Measurements from ENCODE around the gene DDO. TPM values are rescaled to one million over a fixed set of nuclear protein-coding genes. Genes with fewer than 3 reads are reported as not detected.

DDO gene
- total and polyA plus RNA-seq, 2 donors (not counting 3 experiments of a cell fraction or from before 2014, with no cell fraction given) = not detected

DNA sequence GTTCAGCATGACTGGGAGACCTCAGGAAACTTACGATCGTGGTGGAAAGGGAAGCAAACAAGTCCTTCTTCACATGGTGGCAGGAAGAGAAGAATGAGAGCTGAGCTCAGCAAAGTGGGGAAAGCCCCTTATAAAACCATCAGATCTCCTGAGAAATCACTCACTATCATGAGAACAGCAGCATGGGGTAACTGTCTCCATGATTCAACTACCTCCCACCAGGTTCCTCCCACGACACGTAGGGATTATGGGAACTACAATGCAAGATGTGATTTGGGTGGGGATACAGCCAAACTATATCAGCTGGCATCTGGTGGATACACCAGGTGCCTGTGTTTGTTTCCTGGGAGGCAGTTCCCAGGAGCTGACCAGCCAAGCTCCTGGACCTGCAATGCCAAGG lies 4.9 kb downstream of the DDO start:
- H2AFZ ChIP-seq (ENCODE audit: low read depth, low read length) = no peak overlapping the region
- no peaks in the 10 kb centered on the region for H3K79me2 ChIP-seq (ENCODE audit: control insufficient read depth, insufficient read depth, low read length)
- ChIA-PET CTCF (no interaction called here), POLR2A (no interaction called here)
- H3K4me2 ChIP-seq (ENCODE audit: insufficient read depth, low read length) = no peak overlapping the region
- BruUV-seq (replicated peaks) = no TSS peak
- no peaks in the 10 kb centered on the region for H4K20me1 ChIP-seq (replicated peaks; ENCODE audit: control insufficient read depth, extremely low read depth, insufficient read depth, low read length)
- intact Hi-C loops (cut with micrococcal nuclease) (no loop called here), dilution Hi-C loops (cut with MboI; ENCODE audit: extremely low pct_ligation_motif_present, low sequenced_read_pairs) (no loop called here)
- peaks cover 5 to 11% of the 10 kb centered on the region in 2 experiments for H3K27me3 ChIP-seq (ENCODE audit: control insufficient read depth in 2 of 2, insufficient read depth in 2 of 2, low read length in 2 of 2)
- no peak for DNase-seq (ENCODE audit: low read depth, low spot score)
- no peak for FAIRE-seq
- TF ChIP-seq, protein P1, sequence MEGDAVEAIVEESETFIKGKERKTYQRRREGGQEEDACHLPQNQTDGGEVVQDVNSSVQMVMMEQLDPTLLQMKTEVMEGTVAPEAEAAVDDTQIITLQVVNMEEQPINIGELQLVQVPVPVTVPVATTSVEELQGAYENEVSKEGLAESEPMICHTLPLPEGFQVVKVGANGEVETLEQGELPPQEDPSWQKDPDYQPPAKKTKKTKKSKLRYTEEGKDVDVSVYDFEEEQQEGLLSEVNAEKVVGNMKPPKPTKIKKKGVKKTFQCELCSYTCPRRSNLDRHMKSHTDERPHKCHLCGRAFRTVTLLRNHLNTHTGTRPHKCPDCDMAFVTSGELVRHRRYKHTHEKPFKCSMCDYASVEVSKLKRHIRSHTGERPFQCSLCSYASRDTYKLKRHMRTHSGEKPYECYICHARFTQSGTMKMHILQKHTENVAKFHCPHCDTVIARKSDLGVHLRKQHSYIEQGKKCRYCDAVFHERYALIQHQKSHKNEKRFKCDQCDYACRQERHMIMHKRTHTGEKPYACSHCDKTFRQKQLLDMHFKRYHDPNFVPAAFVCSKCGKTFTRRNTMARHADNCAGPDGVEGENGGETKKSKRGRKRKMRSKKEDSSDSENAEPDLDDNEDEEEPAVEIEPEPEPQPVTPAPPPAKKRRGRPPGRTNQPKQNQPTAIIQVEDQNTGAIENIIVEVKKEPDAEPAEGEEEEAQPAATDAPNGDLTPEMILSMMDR (IDR thresholded peaks at IDR 0.05; ENCODE audit: extremely low read depth in 1 of 2, insufficient read depth in 1 of 2, low read depth in 1 of 2, low read length in 2 of 2) = no peak
- TF ChIP-seq GATA2 (IDR thresholded peaks at IDR 0.05; ENCODE audit: insufficient read depth, insufficient read length, low read depth, low read length) (no peak), MYC (IDR thresholded peaks at IDR 0.05; ENCODE audit: low read depth, low read length) (no peak), JUN (IDR thresholded peaks at IDR 0.05; ENCODE audit: borderline replicate concordance, insufficient read depth, insufficient read length, low read depth) (no peak), MAX (IDR thresholded peaks at IDR 0.05; ENCODE audit: insufficient read depth, insufficient read length) (no peak), EZH2 (IDR thresholded peaks at IDR 0.05; ENCODE audit: borderline replicate concordance, low read depth, low read length, severe bottlenecking) (no peak), POLR2AphosphoS5 (IDR thresholded peaks at IDR 0.05; ENCODE audit: insufficient read depth, low read depth, low read length) (no peak), FOS (IDR thresholded peaks at IDR 0.05; ENCODE audit: borderline replicate concordance, insufficient read depth, low read length) (no peak), POLR2A (IDR thresholded peaks at IDR 0.05; ENCODE audit: low read depth, low read length) (no peak)
- H3K9ac ChIP-seq (replicated peaks; ENCODE audit: extremely low read depth, insufficient read depth, low read length) = no peak overlapping the region
- H3K4me1 ChIP-seq (ENCODE audit: control insufficient read depth, extremely low read depth, insufficient read depth, low read length) = no peaks in the 10 kb centered on the region
- H3K36me3 ChIP-seq (ENCODE audit: control insufficient read depth in 2 of 2, extremely low read depth in 1 of 2, insufficient read depth in 2 of 2, low read length in 2 of 2) = no peaks in the 10 kb centered on the region
- H3K27ac ChIP-seq (ENCODE audit: insufficient read depth, low read depth, low read length) = no peak overlapping the region
- H3K4me3 ChIP-seq (replicated peaks in 1 of 3; ENCODE audit: insufficient read depth in 1 of 3, low read depth in 1 of 3, low read length in 3 of 3) = no peak overlapping the region
- no peaks in the 10 kb centered on the region for H3K9me1 ChIP-seq (replicated peaks; ENCODE audit: control insufficient read depth, extremely low read depth, insufficient read depth, low read length)
- H3K9me3 ChIP-seq (replicated peaks; ENCODE audit: control insufficient read depth, insufficient read depth, low read length) = no peaks in the 10 kb centered on the region
